T-helper 2 cell treated with Interferon-gamma antibody and Interleukin-4, amounts not matched to agents 100 ng/mL and 5 ng/mL, for 36 hours (primary cell): ENCODE results near the gene RNU7-1. TPM values are rescaled to one million over a fixed set of nuclear protein-coding genes. Genes with fewer than 3 reads are reported as not detected.

Experiments
- intact Hi-C: fragments of 100-400 bp; cut with micrococcal nuclease; formaldehyde crosslinking; loops from one replicate; pipeline ENCODE4 v1.15.1; 2023
- total RNA-seq: library from RNA; stranded (reverse); gene quantifications from 2 replicates; pipeline ENCODE4 v1.2.3, GENCODE V29; 2022

Gene RNU7-1
- total RNA-seq, 1 donor from 2014 or later: not detected

DNA sequence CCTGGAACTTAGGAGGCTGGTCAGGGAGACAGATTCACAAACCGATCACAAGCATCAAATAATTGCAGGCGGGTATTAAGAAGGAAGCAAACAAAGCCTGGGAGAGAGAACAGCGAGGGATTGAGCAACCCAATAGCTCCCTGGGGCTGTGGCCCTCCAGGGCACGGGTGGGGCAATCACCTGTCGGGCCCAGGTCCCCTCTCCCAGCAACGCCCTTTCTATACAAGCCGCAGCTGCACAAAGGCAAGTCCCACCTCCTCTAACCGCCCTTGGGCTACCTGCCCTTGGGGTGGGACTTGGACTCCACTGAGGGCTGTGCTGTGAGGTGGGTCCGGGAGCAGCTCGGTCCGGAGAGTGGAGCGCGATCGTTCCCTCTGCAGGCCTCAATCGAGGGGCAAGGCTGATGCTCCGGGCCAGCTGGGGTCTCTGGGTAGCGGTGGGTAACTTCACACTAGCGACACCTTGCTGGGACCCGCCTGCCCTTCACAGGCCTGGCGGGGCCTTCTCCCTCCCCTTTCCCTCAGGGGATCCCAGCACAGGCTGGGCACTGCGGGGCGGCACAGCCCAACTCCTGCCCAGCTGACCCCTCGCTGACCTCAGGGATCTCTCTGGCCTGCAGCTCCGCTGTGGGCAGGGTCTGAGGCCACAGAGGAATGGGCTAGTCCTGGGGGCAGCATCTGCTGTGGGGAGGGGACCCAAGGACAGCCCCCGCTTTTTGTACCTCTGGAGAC lies 18.8 kb downstream of the RNU7-1 start:
- intact Hi-C loops: no loop called here

DNA sequence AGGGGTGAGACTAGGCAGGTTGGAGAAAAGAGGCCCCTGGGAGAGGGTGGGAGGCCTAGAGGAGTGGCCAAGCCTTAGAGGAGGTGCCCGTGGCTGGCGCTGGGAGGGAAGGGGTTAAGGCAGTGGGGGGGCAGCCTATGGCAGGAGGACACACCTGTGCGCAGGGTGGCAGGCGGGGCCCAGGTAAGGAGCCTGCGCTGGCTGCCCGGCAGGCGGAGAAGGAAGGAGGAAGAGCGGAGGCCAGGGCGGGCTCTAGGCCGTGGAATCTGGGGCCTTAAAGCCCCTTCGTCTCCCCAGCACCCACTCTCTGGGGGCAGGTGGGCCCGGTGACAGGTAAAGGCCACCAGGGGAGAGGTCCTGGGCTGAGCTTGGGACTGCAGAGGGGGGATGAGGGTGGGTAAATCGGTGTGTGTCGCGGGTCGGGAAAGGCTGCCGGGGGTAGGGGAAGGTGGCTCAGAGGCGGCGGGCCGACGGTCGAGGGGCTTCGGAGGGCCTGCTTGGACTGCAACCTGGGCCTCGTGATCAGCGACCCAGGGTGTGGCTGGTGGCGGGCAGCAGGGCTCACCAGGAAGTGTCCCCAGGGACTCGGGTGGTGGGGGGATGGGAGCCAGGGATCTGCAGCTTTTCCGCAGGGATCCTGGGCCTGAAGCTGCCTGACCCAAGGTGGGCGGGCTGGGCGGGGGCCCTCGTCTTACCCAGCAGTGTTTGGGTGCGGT lies 19.6 kb downstream of the RNU7-1 start:
- intact Hi-C loops: no loop called here

DNA sequence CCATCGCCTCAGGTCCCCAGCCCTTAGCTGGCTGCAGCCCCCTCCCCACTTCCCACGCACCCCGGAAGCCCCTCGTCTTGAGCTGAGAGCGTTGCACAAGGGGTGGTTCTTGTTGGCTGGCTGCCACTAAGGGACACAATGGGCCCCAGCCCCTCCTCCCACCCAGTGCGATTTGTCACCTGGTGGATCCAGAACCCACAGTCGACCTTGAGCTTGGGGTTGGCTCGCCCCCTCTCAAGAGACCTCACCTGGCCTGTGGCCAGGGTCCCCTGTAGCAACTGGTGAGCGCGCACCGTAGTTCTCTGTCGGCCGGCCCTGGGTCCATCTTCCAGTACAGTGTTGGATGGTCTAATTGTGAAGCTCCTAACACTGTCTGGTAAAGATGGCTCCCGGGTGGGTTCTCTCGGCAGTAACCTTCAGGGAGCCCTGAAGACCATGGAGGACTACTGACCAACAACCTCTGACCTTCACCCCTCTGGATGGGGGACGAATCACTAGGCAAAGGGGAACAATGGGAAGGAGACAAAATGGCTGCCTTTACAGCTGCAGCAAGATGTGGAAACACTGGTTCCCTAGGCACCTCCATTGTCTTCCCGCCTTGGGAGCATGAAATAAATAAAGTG lies 20.3 kb downstream of the RNU7-1 start:
- intact Hi-C loops: no loop called here

DNA sequence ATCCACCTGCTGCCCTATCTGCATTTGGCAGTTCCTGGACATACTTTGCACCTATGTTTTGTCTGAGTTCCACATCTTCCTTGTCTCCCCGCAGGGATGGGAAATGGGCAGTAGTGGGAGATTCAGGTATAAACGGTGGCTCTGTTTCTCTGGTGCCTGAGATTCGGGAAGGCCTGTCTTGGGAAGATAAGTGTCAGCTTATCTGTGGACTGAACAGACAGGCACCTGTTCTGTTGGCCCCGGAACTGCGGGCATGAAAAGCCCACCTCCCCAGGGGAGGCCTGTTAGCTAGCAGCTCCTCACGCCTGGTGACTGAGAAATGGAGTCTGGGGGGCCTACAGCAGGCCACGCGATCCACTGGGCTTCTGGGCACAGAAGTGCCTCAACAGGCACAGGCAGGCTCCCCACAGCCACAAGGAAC lies 21.0 kb downstream of the RNU7-1 start:
- intact Hi-C loops: loop anchor here (1.0 kb wide), 3 partner anchors 20 to 95 kb away; partner anchors contain the start of gene C12orf57

DNA sequence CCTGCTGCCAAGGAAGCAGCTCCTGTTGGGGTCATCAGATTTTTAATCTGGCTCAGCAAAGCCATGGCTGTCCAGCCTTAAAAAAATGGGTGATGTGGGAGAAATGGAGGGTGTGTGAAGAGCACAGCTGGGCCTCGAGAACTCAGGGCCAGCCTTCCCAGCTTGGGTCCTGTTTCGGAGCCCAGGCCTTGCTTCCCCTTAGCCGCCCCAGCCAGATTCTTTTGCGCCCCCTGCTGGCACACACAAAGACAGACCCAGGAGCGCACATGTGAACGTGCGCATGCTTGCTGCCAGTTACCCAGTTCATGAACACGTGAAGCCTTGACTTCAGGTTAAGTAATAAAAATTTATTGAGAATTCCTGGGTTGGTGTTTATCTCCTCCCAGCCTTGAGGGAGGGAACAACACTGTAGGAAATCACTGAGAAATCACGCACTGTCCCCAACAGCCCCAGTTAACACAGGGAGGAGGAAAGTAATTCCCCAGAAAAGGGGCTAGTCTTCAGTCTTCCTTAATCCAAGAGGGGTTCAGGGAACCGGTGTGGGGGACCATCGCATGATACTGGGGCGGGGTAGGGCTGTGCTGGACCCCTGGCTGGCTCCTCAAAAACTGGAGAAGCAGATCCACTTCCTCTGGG lies 21.5 kb downstream of the RNU7-1 start:
- intact Hi-C loops: loop anchor here (1.0 kb wide), 3 partner anchors 21 to 96 kb away; partner anchors contain the start of gene C12orf57

DNA sequence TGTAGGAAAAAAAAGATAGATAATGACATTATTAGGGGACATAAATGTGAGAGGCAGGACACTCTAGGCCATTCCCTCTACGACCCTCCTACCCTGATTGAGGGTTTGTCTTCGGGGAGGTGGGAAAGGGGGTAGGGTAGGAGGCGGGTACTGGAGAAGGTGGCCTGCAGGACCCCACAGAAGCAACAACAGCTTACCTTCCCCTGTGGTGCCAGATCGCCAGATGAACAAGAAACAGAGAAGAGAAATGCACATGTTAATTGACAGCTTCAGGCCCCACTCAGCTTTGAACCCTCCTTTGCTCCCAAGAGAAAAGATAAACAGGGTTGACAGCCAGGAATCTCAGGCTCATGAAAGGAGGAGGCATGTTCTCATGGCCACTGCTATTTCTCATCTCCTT lies 22.1 kb downstream of the RNU7-1 start:
- intact Hi-C loops: loop anchor here (1.0 kb wide), 3 partner anchors 21 to 96 kb away; partner anchors contain the start of gene C12orf57

DNA sequence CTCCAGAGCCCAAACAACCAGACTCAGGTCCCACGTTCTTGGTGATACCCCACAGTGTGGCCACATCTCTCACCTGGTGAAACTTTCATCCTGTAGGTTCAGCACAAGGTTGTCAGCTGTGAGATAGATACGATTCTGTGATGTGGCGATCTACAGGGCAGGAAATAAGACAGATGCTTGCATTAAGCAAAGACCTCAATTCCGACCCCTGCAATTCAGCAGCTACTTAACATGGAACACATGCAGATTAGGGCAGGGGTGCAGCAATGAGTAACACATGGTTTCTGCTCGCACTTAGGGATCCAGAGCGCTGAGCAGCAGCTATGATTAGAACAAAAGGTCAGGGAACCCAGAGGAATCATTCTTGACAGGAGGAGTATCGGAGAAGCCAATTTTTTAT lies 22.7 kb downstream of the RNU7-1 start:
- intact Hi-C loops: no loop called here

DNA sequence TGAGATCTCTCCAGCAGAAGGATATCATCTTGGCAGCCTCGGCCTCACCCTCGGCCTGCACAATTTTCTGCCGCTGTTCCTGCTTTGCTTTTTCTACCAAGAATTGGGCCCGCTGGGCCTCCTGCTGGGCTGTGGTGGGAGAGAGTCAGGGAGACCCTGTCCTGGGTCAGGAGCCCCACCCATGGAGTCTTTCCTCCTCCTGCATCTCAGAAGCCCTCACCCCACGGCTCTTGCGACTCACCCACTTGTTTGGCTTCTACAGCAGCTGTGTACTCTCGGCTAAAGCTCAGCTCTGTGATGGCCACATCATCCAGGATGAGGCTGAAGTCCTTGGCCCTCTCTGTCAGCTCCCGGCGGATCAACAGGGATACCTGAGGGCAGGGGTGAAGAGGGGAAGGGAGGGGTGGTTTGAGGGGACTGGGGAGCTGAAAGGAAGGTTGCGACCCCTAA lies 24.1 kb downstream of the RNU7-1 start:
- intact Hi-C loops: no loop called here

DNA sequence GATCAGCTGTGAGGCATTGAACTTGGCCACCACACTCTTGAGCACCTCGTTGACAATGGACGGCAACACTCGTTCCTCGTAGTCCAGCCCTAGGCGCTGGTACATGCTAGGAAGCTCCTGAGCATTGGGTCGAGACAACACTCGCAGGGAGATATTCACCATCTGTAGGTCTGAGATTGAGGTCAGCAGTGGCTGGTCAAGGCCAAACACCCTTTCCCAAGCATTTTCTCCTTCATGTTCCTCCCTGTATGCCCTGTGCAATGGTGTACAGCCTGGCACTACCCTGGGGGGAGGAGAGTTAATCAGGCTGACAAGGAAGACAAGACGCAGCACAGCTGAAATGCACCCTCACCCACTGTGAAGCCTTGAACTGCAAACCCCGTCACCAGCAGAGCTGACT lies 24.8 kb downstream of the RNU7-1 start:
- intact Hi-C loops: no loop called here

DNA sequence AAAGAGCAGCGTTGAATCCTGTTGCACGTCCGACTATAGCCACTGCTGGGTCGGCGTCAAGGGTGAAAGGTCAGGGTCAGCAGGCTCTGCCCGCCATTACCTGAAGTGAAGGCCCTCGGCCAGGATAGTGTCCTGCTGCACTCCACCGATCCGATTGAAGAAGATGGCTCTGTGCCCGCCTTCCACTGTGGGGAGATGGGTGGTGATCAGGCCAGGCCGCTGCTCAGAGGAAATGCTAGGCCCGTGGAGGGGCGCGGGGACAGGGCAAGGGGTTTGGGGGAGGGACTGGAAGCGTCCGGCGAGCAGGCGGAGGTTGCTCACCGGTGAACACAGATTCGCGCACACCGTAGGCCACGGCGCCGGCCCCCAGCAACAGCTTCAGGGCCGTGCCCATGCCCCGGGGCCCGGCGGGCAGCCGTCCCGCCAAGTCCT lies 26.5 kb downstream of the RNU7-1 start:
- intact Hi-C loops: loop anchor here (1.0 to 5.0 kb wide), 8 partner anchors 26 to 307 kb away; partner anchors contain the start of genes C12orf57, C1R, ING4 and LPCAT3

DNA sequence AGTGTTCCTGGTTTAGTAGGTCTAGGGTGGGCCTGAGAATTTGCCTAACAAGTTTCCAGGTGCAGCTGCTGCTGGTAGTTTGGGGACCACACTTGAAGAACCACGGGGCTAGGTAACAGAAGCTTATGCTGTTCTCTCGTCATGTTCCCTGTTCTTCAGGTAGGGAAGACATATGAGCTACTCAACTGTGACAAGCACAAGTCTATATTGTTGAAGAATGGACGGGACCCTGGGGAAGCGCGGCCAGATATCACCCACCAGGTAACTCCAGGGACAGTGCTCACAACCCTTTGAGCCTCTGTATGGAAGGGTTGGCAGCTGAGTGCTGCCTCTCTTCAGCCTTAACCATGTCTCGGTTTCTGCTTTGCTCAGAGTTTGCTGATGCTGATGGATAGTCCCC lies 30.6 kb downstream of the RNU7-1 start:
- intact Hi-C loops: loop anchor here (5.0 kb wide), 1 partner anchor 118 kb away; the partner anchor contains the start of gene C1R

DNA sequence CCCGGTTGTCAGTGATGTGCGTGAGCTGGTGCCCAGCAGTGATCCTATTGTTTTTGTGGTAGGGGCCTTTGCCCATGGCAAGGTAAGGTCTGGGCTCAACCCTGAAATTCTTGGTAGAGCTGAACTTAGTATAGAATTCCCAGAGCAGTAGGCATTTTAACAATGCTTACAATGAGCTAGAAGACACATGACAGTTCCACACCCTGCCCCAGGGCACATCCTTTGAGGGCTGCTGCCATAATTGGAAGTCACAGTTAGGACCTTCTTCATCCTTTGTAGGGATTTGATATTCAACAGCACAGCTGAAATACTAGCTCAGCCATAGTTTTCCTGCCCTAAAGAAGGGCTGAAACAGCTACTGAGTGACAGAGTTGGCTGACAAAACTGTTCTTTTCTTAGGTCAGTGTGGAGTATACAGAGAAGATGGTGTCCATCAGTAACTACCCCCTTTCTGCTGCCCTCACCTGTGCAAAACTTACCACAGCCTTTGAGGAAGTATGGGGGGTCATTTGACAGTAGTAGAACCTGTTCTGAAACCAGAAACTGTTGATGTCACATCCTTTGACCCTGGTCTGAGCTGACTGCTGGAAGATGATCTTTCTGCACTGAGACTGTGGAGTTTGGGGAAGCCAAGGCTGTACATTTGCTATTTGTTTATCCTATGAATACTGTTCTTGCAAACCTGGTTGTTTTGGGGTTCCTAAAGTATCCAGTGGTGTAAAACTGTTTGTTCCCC lies 31.8 kb downstream of the RNU7-1 start:
- intact Hi-C loops: no loop called here

DNA sequence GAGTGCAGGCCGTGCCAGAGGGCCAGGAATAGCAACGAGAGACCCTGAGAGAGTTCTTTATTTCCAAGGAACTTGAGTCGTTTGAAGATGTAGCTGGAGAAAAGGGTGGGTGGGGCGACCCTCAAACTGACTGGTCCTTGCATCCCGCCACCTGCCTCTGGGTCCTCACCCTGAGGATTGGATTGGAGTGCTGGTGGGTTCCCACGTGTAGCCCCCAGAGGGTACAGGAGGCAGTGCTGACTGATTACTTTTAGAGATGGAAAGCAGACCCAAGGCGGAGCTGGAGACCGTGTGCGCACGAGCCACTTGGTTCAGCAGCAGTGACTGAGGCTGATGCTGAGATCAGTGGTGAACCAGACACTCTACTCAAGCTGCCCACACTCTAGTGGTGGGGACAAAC lies 34.0 kb downstream of the RNU7-1 start:
- intact Hi-C loops: no loop called here

DNA sequence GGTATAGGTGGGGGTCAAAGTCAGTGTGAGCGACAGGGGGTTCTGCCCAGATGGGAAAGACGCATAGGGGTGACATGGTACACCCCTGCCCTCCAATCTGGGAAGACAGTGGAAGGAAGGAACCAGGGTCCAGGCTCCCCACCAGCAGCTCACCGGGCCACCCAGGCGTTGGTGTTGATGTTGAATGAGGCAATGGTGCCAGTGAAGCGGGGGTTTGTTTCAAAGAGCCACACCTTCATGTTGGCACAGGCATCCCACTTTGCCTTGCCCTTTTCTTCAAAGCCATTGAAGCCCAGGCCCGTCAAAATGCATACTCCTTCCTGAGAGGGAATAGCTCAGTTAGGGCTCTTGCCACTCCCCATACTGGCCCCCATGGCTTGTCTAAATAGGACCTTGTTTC lies 34.6 kb downstream of the RNU7-1 start:
- intact Hi-C loops: no loop called here

DNA sequence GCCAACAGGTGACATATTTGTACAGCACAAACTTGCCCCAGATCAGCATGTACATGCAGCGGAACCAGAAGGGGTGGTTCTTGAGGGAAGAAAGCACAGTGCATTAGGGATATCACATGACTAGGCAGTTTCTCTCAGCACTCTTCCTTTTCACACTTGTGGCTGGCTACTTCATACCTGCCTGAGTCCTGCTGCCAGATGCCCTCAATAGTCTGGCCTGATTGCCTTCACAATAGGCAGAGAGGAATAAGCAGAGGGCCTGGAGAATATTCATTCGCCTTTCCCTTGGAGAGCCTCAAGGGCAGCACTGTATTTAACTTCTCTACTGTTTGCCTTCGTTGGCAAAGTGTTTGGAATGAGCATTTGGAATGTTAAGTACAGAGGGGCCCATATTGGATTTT lies 35.0 kb downstream of the RNU7-1 start:
- intact Hi-C loops: no loop called here

DNA sequence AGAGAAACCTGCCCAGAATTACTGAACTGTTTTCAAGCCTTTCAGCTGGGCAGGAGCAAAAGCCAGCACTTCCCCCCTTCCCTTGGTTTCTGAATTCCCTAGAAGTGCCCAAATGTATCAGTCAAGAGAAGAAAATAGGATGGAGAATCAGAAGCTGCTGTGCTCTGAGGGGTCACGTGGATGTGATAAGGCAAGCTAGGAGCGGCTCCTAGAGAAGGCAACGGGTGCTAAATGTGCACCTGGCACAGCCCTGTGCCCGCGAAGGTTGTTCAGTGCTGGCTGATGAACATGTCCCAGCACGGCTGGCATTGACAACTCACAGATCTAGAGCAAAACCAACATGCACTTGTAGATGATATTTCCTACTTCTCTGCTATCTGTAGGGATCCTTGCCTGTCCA lies 35.4 kb downstream of the RNU7-1 start:
- intact Hi-C loops: no loop called here

DNA sequence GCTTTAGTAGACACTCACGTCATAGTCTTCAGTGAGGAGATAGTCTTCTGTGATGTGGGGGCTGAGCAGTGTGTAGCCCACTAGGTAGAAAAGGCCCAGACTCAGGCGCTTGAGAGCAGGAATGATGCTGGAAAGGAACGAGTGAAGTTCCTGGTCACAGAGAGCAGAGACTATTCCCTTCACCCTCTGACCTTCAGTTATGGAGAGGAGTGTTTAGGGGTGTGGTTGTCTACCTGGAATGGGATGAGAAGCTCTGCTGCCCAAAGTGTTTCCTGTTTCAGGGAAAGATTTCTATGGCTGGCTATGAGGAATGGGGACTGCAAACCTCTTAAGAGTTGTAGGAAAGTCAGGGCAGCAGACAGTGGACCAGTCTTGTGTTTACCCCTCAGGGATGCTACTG lies 35.8 kb downstream of the RNU7-1 start:
- intact Hi-C loops: no loop called here

DNA sequence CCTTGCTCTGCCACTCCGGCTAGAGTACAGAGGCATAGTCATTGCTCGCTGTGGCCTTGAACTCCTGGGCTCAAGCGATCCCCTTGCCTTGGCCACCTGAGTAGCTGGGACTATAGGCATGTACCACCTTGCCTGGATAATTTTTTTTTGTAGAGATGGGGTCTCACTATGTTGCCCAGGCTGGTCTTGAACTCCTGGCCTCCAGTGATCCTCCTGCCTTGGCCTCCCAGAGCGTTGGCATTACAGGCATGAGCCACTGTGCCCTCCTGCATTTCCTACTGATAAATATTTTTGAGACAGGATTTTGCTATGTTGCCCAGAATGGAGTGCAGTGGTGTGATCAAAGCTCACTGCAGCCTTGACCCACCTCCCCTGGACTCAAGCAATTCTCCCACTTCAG lies 36.5 kb downstream of the RNU7-1 start:
- intact Hi-C loops: no loop called here

DNA sequence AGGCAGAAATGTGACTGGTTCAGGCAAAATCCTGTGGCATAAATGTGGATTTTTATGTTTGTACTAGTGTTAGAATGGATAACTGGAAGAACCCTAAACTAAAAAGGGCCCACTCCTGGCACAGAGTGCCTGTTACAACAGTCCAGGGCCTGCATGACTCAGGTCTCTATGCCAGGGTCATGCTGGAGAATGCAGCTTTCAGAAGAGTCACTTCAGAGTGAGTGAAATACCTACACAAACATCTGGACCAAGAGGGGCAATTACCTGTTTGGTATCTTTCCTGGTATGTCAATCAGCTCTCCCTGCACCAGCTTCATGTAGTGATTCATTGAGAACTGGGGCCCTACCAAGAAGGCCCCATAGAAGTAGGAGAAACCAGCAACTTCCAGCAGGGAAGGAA lies 37.1 kb downstream of the RNU7-1 start:
- intact Hi-C loops: no loop called here

DNA sequence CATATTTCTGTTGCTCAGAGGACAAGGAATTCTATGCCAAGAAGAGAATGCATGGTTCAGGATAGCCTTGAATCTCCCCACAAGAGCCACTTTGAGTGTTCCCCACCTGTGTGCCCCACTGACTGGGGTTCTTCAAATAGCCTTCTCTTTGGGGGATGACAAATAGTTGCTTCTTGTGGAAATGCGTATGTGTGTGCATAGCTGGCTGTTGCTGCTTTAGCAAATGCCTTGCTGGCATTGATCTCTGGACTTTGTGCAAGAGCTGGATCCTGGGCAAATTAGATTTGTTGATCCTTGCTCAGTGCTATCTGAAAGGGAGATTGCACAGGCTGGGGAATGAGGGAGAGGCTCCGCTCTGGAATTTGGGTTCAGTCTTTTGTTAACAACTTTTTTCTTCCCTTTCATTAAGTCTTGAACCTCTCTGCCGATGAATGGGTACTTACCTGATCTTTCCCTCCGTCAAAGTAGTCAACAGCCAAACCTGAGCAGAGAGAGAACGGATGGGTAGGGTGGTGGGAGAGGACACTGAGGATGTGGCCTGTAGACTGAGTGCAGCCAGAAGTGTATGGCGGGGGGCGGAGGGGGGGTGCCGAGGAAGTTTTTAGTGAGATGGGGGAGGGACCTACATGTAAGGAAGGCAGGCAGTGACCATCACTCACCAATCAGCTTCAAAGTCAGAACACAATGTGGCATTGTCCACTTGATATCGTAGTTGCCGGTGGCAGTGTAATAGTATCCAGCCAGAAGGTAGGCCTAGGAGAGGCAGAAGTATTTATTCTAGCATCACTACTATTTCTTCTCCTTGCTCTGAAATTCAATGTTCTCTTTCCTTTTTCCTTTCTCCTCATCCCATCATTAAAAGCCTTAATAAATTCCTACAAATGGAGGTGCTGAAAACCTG lies 37.8 kb downstream of the RNU7-1 start:
- intact Hi-C loops: no loop called here
